Gastroesophageal sphincter (tissue), 4 donors: ENCODE data around the gene SERPINA1. TPM values are rescaled to one million over a fixed set of nuclear protein-coding genes. Genes with fewer than 3 reads are reported as not detected.

Source experiments
- ATAC-seq: fragments of 150-250 bp; one replicate; pipeline ENCODE4 v1.9.1; 2016; ENCODE audit warnings: mild to moderate bottlenecking, moderate library complexity
- H3K27ac ChIP-seq, 4 donors: fragments of 200-600 bp; sonication (generic) in 3 of 4; 1 replicate in 3 of 4; 2 replicates in 1 of 4; pipeline ENCODE4 v1.5.1; 2016 to 2019
- H3K27me3 ChIP-seq: fragments of 200-600 bp; sonication (generic); one replicate; pipeline ENCODE4 v1.5.1; 2019
- H3K36me3 ChIP-seq, 2 donors: fragments of 200-600 bp; sonication (generic); one replicate each; pipeline ENCODE4 v1.5.1; 2019; ENCODE audit warnings: control low read depth in 1 of 2
- H3K4me1 ChIP-seq, 3 donors: fragments of 200-600 bp; sonication (generic); 1 replicate in 2 of 3; 2 replicates in 1 of 3; pipeline ENCODE4 v1.5.1; 2016 to 2019; ENCODE audit warnings: control low read depth in 2 of 3
- H3K4me3 ChIP-seq, 2 donors: fragments of 200-600 bp; sonication (generic); one replicate each; pipeline ENCODE4 v1.5.1; 2019; ENCODE audit warnings: mild to moderate bottlenecking in 1 of 2, moderate library complexity in 1 of 2
- H3K9me3 ChIP-seq, 3 donors: fragments of 200-600 bp; sonication (generic); one replicate each; pipeline ENCODE4 v1.5.1; 2017 to 2019; ENCODE audit warnings: control low read depth in 2 of 3
- EP300 ChIP-seq: sonication (generic); formaldehyde crosslinking; IDR thresholded peaks from one replicate; pipeline ENCODE4 v1.6.1; 2017; ENCODE audit warnings: antibody characterized with exemption, mild to moderate bottlenecking
- POLR2A ChIP-seq, 2 donors: fragments of 450-650 bp; IDR thresholded peaks; one replicate each; pipeline ENCODE4 v1.6.1; 2017; ENCODE audit warnings: antibody characterized with exemption in 2 of 2, mild to moderate bottlenecking in 2 of 2, moderate library complexity in 1 of 2
- POLR2AphosphoS5 ChIP-seq: sonication (generic); formaldehyde crosslinking; IDR thresholded peaks from one replicate; pipeline ENCODE4 v1.6.1; 2017; ENCODE audit warnings: antibody characterized with exemption
- WGBS, 2 donors: methylation state at CpG; one replicate each; pipeline ENCODE4 v1.1.5; 2018; ENCODE audit warnings: low coverage in 1 of 2; 5-methylcytosine and 5-hydroxymethylcytosine counted together
- total RNA-seq, 4 donors: library from RNA; depleted of rRNA; stranded (reverse); fragments of >200 nt; gene quantifications; one replicate each; pipeline ENCODE4 v1.1.0, GENCODE V29; 2016
- TF ChIP-seq, protein P1 (sequence below), 4 experiments: fragments of 200-600 bp in 2 of 4; fragments of 450-650 bp in 2 of 4; sonication (generic) in 1 of 4; IDR thresholded peaks; one replicate each; pipeline ENCODE4 v1.5.1; 2017 to 2019; ENCODE audit warnings: antibody characterized with exemption in 4 of 4, mild to moderate bottlenecking in 2 of 4, moderate library complexity in 2 of 4

Gene SERPINA1
- total RNA-seq, 4 donors from 2014 or later = 1.7 to 22.1 (median 9.4) TPM

DNA sequence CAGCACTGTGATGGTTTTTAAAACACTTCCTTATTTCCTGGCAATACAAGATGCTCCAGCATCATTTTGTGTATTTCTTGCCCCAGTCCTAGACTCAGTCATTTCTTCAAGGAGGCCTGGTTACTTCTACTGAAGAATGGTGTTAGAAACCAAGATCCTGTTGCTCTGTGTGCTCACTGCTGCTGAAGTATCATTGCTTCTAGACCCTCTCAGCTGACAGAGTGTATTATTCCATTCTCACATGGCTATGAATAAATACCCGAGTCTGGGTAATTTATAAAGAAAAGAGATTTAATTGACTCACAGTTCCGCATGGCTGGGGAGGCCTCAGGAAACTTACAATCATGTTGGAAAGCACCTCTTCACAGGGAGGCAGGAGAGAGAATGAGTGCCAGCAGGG, 50.4 kb downstream of the SERPINA1 start:
- H3K4me1 ChIP-seq = peaks cover 0 to 16% (median 11%) of the 10 kb centered on the region in 3 donors
- no peaks in the 10 kb centered on the region for H3K36me3 ChIP-seq
- no peaks in the 10 kb centered on the region for H3K27me3 ChIP-seq
- TF ChIP-seq POLR2A (IDR thresholded peaks at IDR 0.05) (no peak), EP300 (no peak), POLR2AphosphoS5 (no peak)
- TF ChIP-seq, protein P1, sequence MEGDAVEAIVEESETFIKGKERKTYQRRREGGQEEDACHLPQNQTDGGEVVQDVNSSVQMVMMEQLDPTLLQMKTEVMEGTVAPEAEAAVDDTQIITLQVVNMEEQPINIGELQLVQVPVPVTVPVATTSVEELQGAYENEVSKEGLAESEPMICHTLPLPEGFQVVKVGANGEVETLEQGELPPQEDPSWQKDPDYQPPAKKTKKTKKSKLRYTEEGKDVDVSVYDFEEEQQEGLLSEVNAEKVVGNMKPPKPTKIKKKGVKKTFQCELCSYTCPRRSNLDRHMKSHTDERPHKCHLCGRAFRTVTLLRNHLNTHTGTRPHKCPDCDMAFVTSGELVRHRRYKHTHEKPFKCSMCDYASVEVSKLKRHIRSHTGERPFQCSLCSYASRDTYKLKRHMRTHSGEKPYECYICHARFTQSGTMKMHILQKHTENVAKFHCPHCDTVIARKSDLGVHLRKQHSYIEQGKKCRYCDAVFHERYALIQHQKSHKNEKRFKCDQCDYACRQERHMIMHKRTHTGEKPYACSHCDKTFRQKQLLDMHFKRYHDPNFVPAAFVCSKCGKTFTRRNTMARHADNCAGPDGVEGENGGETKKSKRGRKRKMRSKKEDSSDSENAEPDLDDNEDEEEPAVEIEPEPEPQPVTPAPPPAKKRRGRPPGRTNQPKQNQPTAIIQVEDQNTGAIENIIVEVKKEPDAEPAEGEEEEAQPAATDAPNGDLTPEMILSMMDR (IDR thresholded peaks at IDR 0.05) = no peak
- H3K9me3 ChIP-seq = no peaks in the 10 kb centered on the region
- WGBS, 2 donors = 100% methylated on average over 1 of the region's 2 CpGs; no CpG with 5 or more reads in 1 of the 2 donors
- no peak for ATAC-seq
- H3K27ac ChIP-seq = no peak overlapping the region
- H3K4me3 ChIP-seq = no peak overlapping the region

DNA sequence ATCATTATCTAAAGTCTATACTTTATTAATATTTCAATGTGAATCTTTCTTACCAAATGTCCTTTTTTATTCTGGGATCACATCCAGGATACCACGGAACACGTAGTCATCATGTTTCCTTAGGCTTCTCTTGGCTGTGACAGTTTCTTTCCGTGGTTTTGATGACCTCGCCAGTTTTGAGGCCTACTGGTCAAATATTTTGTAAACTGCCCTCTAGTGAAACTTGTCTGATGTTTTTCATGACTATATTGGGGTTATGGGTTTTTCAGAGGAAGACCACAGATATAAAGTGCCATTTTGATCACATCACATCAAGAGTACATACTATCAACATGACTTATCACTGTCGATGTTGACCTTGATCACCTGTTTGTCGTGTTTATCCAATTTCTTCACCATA, 51.1 kb downstream of the SERPINA1 start:
- no peak for ATAC-seq
- Histone ChIP-seq H3K36me3 (no peaks in the 10 kb centered on the region), H3K9me3 (no peaks in the 10 kb centered on the region), H3K27ac (no peak overlapping the region), H3K4me3 (no peak overlapping the region), H3K27me3 (peaks cover 2% of the 10 kb centered on the region), H3K4me1 (peaks cover 0 to 9% (median 6%) of the 10 kb centered on the region in 3 donors)
- TF ChIP-seq POLR2AphosphoS5 (no peak), EP300 (no peak), POLR2A (IDR thresholded peaks at IDR 0.05) (no peak)
- TF ChIP-seq, protein P1 (IDR thresholded peaks at IDR 0.05) = no peak
- 63 to 68% methylated on average over 6 of the region's 6 CpGs for whole genome bisulfite sequencing, 2 donors

DNA sequence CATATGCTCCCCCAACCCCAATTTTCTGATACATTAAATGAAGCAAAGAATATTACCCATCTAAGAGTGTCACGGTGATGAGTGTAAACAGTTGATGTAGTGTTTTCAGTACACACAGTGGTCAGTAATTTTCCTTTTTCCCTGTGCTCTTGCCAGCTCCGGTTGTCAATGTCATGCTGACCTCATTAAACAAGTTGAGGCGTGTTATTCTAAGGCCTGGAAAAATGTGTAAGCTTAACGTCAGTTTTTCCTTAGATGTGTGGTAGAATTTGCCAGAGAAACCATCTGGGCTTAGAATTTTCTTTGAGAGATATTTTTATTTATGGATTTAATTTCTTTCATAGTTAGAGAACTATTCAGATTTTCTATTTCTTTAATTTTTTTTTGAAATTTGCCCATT, 53.5 kb downstream of the SERPINA1 start:
- Histone ChIP-seq H3K9me3 (no peaks in the 10 kb centered on the region), H3K27ac (no peak overlapping the region), H3K27me3 (peaks cover 11% of the 10 kb centered on the region), H3K4me1 (no peaks in the 10 kb centered on the region), H3K36me3 (no peaks in the 10 kb centered on the region), H3K4me3 (no peak overlapping the region)
- no peak for ATAC-seq
- TF ChIP-seq POLR2AphosphoS5 = no peak
- TF ChIP-seq POLR2A (IDR thresholded peaks at IDR 0.05) = no peak
- no peak for TF ChIP-seq EP300
- TF ChIP-seq, protein P1 (IDR thresholded peaks at IDR 0.05) = no peak
- 28 to 35% methylated on average over 4 of the region's 4 CpGs for WGBS, 2 donors

DNA sequence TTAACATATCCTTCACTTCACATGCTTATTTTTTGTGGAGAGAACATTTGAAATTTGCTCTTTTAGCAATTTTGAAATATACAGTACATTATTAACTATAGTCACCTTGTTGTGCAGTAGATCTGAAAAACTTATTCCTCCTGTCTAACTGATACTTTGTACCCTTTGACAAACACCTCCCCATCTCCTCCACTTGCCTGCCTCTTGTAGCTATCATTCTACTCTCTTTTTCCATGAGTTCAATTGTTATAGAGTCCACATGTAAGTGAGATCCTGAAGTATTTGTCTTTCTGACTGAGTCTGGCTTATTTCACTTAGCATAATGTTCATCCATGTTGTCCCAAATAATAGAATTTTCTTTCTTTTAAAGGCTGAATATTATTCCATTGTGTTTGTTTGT, 55.8 kb downstream of the SERPINA1 start:
- Histone ChIP-seq H3K27ac (no peak overlapping the region), H3K36me3 (no peaks in the 10 kb centered on the region), H3K27me3 (peaks cover 11% of the 10 kb centered on the region), H3K4me3 (no peak overlapping the region), H3K4me1 (no peaks in the 10 kb centered on the region), H3K9me3 (no peaks in the 10 kb centered on the region)
- TF ChIP-seq POLR2AphosphoS5 (no peak), POLR2A (IDR thresholded peaks at IDR 0.05) (no peak), EP300 (no peak)
- TF ChIP-seq, protein P1 (IDR thresholded peaks at IDR 0.05) = no peak
- no peak for ATAC-seq

DNA sequence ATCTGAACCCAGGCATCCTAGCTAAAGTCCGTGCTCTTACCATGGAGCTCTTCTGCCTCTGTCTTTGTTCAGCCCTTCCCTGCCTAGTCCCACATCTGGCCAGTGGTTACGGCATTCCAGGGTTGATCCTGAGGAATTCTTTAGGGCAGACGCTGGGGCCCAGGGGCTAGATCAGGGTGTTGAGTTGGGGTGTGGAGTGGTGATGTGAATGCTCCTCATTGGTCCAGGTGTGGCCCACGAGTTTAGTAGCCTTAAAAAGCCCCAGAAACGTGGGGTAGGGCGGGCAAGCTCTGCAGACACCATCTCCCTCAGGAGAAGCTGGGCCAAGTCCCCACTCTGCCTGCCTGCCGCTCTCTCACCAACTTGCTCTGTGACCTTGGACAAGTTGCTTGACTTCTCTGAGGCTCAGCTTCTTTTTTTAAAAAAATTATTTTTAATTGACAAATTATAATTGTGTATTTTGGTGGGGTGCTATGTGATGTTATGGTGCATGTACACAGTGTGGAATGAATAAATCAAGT, 56.3 kb downstream of the SERPINA1 start:
- H3K36me3 ChIP-seq = no peaks in the 10 kb centered on the region
- no peaks in the 10 kb centered on the region for H3K9me3 ChIP-seq
- ATAC-seq = no peak
- TF ChIP-seq, protein P1 (IDR thresholded peaks at IDR 0.05) = no peak
- TF ChIP-seq POLR2A (IDR thresholded peaks at IDR 0.05) (no peak), POLR2AphosphoS5 (no peak), EP300 (no peak)
- no peak overlapping the region for H3K4me3 ChIP-seq
- WGBS, 2 donors = 64 to 73% methylated on average over 4 of the region's 7 CpGs
- H3K4me1 ChIP-seq = no peaks in the 10 kb centered on the region
- no peak overlapping the region for H3K27ac ChIP-seq
- H3K27me3 ChIP-seq = peaks cover 11% of the 10 kb centered on the region
